SK-N-SH treated with all-trans-retinoic acid at 6 μM for 48 hours (cell line): ENCODE results near the gene RIMBP2.

ENCODE experiments used
- ARNTL ChIP-seq: fragments of 450-650 bp; formaldehyde crosslinking; IDR thresholded peaks from 2 replicates; pipeline ENCODE4 v1.5.0; 2020; ENCODE audit warnings: low read depth, mild to moderate bottlenecking, moderate library complexity, borderline replicate concordance
- BACH2 ChIP-seq: fragments of 250-450 bp; sonication (Bioruptor Pico); IDR thresholded peaks from 2 replicates; pipeline ENCODE4 v1.9.0; 2021; ENCODE audit warnings: mild to moderate bottlenecking, borderline replicate concordance
- TF ChIP-seq, protein P1 (sequence below): fragments of 250-450 bp; sonication (Bioruptor Pico); IDR thresholded peaks from 2 replicates; pipeline ENCODE4 v1.8.0; 2021; ENCODE audit warnings: low read depth, mild to moderate bottlenecking, moderate library complexity, borderline replicate concordance

DNA sequence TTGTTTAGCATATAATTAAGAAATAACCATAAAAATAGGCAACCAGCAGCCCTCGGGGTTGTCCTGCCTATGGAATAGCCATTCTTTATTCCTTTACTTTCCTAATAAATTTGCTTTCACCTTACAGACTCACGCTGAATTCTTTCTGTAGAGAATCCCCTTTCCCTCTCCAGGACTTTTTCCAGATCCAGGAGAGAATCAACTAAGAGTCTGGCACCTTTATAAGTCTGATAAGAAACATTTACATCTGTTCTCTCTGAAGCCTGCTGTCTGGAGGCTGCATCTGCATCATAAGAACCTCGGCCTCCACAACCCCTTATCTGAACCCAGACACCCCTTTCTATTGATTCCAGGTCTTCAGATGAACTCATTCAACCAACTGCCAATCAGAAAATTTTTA lies 32.3 kb downstream of the RIMBP2 start:
- TF ChIP-seq BACH2, result no peak
- no peak for TF ChIP-seq ARNTL
- TF ChIP-seq, protein P1, sequence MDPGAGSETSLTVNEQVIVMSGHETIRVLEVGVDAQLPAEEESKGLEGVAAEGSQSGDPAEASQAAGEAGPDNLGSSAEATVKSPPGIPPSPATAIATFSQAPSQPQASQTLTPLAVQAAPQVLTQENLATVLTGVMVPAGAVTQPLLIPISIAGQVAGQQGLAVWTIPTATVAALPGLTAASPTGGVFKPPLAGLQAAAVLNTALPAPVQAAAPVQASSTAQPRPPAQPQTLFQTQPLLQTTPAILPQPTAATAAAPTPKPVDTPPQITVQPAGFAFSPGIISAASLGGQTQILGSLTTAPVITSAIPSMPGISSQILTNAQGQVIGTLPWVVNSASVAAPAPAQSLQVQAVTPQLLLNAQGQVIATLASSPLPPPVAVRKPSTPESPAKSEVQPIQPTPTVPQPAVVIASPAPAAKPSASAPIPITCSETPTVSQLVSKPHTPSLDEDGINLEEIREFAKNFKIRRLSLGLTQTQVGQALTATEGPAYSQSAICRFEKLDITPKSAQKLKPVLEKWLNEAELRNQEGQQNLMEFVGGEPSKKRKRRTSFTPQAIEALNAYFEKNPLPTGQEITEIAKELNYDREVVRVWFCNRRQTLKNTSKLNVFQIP (CRISPR knock-in tag), result no peak
